ENCODE measurements around the gene KDM6A.
"Not testable (repeated sequence)": the region's sequence is repeated elsewhere in the genome, so short reads cannot be mapped to it uniquely, and the experiment has no call there.

Gene KDM6A

DNA sequence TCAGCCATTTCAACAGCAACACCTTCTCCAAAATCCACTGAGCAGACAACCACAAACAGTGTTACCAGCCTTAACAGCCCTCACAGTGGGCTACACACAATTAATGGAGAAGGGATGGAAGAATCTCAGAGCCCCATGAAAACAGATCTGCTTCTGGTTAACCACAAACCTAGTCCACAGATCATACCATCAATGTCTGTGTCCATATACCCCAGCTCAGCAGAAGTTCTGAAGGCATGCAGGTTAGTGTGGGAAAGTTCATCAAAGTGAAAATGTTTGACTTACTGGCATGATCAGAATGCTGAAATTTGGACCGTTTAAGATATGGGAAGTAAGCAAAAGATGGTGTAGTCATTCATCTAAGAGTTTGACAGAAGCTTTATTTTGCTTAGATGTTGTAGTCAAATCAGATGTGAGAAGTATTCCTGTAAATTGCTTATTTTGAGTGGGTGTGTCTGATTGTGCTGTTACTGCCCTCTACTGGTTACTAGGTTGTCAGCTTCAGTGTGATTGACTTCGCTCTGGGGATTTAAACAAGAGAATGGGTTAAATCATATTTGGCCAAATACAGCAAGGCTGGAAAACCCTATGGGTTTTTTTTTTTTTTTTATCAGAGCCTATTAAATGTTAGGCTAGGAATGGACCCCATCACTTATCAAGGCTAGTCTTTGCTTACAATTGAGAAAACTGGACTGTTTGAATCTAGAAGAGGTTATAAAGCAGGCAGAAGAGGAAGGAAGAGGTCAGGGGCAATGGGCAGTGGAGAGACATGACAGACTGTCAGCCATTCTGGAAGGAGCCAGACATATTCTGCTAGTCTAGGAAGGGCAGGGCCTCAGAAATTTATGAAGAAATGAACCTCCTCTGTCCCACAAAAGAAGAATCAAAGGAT lies 197.4 kb downstream of the KDM6A start:
- in situ Hi-C loops (cut with MboI; ENCODE audit: low sequenced_read_pairs) = no loop called here

DNA sequence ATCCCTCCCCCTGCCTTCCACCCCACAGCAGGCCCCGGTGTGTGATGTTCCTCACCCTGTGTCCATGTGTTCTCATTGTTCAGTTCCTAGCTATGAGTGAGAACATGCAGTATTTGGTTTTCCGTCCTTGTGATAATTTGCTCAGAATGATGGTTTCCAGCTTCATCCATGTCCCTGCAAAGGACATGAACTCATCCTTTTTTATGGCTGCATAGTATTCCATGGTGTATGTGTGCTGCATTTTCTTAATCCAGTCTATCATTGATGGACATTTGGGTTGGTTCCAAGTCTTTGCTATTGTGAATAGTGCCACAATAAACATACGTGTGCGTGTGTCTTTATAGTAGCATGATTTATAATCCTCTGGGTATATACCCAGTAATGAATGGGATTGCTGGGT lies 200.0 kb downstream of the KDM6A start:
- in situ Hi-C loops (cut with MboI; ENCODE audit: low sequenced_read_pairs) = not testable (repeated sequence)

GRCh38 chrX:45077748-45078424 lies 204.9 kb downstream of the KDM6A start:
- in situ Hi-C loops (cut with MboI; ENCODE audit: low sequenced_read_pairs) = no loop called here

DNA sequence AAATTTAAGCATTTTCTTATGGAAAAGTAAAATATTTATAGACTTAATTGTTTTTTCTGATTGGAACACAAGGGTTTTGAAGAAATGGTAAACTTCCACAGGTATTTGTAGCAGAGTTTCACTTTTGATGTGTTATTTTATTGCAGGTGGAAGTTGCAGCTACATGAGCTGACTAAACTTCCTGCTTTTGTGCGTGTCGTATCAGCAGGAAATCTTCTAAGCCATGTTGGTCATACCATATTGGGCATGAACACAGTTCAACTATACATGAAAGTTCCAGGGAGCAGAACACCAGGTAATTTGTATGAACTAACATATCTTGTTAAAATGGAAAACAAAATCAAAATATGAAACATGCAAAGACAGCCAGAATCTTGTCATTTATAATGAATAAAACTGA lies 210.3 kb downstream of the KDM6A start:
- in situ Hi-C loops (cut with MboI; ENCODE audit: low sequenced_read_pairs) = no loop called here

DNA sequence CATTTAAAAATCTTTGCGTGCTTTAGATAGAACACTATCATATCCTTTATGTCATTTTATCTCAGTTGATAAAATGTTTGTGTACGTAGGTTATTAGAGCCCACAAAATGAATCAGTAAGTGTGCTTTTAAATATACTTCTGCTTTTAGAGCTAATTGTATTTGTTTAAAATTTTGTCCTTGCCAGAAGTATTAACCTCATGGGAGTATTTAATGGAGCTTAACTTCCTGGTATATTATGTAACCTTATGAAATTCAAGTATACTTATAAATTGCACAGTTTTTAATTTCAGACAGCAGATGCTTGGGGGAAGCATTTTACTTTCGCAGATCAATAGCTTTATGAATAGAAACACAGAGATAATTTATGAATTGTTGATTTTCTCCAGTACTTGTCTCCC lies 237.5 kb downstream of the KDM6A start:
- in situ Hi-C loops (cut with MboI; ENCODE audit: low sequenced_read_pairs) = no loop called here

DNA sequence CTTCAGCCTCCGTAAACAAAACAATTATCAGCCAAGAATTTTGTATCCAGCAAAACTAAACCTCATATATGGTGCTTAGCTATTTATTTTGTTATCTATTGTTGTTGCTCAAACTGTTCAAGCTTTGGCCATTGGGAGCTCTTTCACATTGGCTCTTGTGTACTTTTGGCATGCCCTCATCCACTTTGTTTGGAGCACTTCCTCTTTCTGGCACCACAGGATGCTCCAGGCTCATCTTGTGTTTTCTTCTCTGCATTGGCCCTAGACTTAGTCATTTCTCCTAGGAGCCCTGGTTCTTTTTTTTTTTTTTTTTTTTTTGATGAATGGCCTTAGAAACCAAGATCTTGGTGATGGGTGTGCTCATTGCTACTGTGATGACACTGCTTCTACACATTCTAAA lies 253.2 kb downstream of the KDM6A start:
- in situ Hi-C loops (cut with MboI; ENCODE audit: low sequenced_read_pairs) = no loop called here

- in situ Hi-C loops (cut with MboI; ENCODE audit: low sequenced_read_pairs) = no loop called here
Measured at GRCh38 chrX:45128896-45129454, 256.0 kb downstream of the KDM6A start.

GRCh38 chrX:45133465-45133864 lies 260.5 kb downstream of the KDM6A start:
- in situ Hi-C loops (cut with MboI; ENCODE audit: low sequenced_read_pairs) = no loop called here

DNA sequence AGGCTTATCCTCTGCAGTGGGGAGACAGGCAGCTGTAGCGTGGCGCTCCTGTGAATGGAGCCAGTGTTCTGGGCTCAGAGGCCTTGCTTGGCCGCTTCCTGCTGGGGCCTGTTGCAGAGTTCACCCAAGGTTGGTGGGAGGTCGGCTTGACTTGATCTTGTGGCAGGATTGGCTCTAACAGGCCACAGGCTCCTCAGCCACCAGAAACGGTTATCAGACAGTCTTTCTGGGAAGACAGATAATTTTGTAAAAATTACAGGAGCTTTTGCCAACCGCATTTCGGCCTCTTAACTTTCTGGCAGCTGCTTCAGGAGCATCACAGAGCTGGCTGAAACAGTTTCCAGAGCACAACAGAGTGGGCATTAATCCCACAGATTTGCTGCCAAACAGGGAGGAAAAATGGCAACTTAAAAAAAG lies 261.3 kb downstream of the KDM6A start:
- in situ Hi-C loops (cut with MboI; ENCODE audit: low sequenced_read_pairs) = no loop called here

DNA sequence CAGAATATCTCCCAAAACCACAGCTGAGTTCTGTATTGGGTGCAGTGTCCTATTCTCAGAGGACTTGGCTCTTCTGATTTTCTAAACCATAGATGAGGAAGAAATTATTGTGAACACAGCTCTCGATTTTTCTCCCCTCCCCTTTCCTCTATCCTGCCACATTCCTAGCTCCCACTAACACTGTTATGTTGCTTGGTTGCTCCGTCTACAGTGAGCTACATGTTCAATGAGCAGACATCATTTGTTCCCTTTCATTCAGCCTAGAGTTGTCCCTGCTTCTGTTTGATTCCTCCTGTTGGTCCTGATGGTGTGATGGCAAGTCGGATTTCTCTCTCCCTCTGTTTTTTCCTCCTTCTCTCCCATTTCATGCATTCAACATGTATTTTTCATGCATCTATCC lies 261.8 kb downstream of the KDM6A start:
- in situ Hi-C loops (cut with MboI; ENCODE audit: low sequenced_read_pairs) = no loop called here

- in situ Hi-C loops (cut with MboI; ENCODE audit: low sequenced_read_pairs) = not testable (repeated sequence)
Measured at GRCh38 chrX:45135391-45136075, 262.5 kb downstream of the KDM6A start.

- in situ Hi-C loops (cut with MboI; ENCODE audit: low sequenced_read_pairs) = no loop called here
Measured at GRCh38 chrX:45137531-45137930, 264.5 kb downstream of the KDM6A start.

DNA sequence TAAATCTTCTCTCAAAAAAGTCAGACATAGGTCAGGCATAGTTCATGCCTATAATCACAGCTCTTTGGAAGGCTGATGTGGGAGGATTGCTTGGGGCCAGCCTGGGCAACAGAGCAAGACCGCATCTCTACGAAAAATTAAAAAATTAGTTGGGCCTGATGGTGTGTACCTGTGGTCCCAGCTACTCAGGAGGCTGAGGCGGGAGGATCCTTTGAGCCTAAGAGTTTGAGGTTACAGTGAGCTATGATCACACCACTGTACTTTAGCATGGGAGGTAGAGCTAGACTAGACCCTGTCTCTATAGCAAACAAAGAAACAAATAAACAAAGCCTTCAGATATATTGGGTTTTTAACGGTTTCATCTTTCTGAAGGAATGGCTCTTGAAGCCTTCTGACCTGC lies 265.5 kb downstream of the KDM6A start:
- in situ Hi-C loops (cut with MboI; ENCODE audit: low sequenced_read_pairs) = no loop called here

DNA sequence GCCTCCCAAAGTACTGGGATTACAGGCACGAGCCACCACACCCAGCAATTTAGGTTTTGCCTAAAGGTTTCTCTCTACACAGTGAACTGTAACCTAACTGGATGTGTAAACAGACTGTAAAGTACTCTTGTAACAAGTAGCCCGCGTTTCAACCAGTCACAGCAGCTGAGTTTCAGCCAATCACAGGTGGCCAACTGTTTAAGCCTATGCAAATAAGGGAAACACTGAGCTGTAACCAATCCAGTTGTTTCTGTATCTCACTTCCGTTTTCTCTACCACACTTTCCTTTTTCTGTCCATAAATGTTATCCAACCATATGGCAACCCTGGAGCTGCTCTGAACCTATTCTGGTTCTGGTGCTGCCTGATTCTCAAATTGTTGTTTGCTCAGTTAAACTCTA lies 267.8 kb downstream of the KDM6A start:
- in situ Hi-C loops (cut with MboI; ENCODE audit: low sequenced_read_pairs) = no loop called here

- in situ Hi-C loops (cut with MboI; ENCODE audit: low sequenced_read_pairs) = no loop called here
Measured at GRCh38 chrX:45142185-45142584, 269.2 kb downstream of the KDM6A start.

DNA sequence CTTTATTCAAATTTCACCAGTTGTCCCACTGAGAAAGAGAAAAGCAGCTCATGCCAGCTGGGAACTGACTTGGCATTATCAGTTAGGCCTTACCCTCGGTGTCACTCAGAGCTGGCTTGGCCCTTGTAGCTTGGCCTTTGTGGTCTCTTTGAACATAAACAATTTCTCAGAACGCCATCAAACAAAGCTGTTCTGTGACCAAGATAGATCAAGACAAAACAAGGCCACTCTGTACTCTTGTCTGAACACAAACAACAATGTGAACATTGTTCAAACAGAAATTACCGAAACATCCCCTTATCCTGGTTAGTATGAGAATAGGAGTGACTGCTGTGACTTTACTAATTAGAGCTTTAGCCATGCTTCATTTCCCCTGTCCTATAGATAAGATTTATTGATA lies 270.5 kb downstream of the KDM6A start:
- in situ Hi-C loops (cut with MboI; ENCODE audit: low sequenced_read_pairs) = no loop called here

DNA sequence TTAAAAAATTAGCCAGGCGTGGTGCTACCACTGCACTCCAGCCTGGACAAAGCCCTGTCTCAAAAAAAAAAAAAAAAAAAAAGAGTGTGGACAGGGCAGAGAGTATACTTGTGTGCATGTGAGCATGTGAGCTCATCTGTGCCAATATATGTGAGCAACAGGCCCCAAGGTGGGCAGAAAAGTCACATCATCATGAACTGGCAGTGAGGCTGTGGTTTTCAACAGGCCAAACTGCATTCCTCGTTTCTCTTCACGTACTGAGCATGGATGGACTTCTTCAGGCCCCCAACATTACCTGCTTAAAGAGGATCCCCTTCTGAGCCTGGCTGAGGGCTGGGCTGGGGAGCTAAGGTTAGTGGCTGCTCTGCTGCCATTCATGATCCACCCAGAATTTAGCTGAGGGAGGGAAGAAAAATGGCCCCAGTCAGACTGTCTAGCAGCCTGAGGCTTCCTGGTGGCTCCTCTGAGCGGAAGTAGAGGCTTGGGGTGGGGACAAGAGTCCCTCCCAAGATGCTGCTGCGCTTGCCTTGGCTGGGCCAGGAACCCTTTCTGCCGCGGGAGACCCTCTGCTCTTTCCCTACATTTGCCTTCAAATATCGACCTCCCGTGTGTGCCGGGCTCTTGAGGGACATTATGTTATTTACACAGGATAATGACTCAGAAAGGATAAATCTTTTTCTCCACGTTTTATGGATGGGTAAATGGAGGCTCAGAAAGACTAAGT lies 272.7 kb downstream of the KDM6A start:
- in situ Hi-C loops (cut with MboI; ENCODE audit: low sequenced_read_pairs) = no loop called here

DNA sequence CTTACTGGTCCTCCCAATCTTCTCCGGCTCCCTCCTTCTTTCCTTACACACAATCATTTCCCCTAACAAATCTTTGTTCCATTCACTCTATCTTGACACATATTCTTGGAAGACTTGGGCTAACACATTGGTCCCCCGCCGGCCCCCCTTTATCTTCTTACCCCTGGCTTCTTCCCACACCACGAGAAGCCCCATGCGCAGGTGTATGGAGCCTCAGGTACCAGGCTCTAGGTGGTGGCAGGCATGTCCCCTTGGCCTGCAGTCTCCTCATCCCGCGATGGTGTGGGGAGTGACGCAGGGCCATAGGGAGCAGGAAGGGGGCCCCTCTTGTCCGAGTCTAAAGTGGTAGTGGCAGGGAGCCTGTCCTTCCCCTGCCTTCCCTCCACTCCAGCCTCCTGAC lies 277.8 kb downstream of the KDM6A start:
- in situ Hi-C loops (cut with MboI; ENCODE audit: low sequenced_read_pairs) = no loop called here

DNA sequence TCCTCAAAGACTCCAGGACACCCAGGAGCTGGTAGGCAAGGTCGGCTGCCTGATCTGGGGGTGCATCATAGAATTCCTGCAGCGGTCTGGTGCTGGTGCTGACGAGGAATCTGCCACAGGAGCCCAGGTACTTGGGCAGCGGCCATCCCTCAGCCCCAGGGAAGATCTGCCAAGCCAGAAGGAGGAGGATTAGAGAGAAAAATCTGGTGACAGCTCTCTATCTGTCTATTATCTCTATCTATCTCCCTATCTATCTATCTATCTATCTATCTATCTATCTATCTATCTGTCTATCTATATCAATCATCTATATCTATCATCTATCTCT lies 281.0 kb downstream of the KDM6A start:
- in situ Hi-C loops (cut with MboI; ENCODE audit: low sequenced_read_pairs) = no loop called here

DNA sequence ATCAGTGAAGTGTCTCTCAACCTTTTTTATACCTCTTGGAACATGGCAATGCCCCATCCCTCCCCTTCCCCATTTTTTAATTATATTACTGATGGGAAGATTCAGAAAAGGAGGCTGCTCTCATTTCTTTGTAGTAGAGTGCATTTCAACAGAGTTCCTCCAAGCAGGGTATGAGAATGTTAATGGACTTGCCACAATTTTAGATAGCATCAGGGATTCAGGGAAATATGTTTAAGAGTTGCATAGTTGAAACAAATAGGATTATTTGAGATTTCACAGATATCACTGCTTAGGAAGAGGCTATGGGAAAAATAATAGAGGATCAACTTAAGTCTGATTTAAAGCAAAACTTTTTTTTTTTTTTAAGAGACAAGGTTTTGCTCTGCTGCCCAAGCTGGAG lies 281.5 kb downstream of the KDM6A start:
- in situ Hi-C loops (cut with MboI; ENCODE audit: low sequenced_read_pairs) = no loop called here

DNA sequence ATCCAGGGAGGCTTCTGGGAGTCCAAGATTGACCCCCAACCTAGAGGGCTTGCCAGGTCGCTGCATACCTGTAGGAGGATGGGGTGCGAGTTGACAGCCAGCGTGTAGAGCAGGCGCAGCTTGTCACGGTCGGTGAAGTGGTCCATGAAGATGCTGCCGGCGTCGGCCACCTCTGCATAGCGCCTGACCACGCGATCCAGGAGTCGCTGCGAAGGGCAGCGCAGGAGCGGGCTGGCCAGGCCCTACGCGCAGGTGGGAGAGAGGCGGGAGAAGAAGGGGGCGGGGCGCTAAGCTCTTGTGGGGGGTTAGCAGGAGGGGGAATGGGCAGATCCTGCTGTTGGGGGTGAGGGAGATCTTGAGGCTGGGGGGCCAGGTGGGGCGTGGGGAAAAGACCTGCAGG lies 284.7 kb downstream of the KDM6A start:
- in situ Hi-C loops (cut with MboI; ENCODE audit: low sequenced_read_pairs) = no loop called here

Measured in HL-60/S4 treated with retinoic acid at 250 ng/mL for 4 days and 3 days (cell line).